ENCODE measurements around the gene ACY1.
A peak's percentile ranks its signal among the peaks of the same experiment; 100 is the strongest.

ACY1 gene

GRCh38 chr3:51945926-51946705 lies 37.2 kb upstream of the ACY1 start:
- DNase-seq, result no peak

DNA sequence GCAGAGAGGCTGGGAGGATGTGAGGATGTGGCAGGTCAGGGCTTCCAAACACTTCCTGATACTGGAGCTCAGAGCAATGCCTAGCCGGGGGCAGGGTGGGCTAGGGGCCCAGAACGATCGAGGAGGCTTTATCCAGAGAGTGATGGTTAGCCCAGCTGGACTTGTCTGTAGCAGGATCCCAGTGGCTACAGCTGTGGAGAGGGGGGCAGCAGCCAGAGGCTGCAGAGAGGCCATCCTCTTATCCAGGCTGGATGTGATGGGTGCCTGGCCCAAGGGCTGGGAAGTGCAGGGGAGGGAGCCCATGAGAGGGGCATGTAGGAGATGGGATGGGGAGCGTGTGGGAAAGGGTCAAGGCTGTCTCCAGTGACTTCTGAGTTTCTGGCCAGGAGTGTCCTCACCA lies 36.5 kb upstream of the ACY1 start:
- no peak for DNase-seq

DNA sequence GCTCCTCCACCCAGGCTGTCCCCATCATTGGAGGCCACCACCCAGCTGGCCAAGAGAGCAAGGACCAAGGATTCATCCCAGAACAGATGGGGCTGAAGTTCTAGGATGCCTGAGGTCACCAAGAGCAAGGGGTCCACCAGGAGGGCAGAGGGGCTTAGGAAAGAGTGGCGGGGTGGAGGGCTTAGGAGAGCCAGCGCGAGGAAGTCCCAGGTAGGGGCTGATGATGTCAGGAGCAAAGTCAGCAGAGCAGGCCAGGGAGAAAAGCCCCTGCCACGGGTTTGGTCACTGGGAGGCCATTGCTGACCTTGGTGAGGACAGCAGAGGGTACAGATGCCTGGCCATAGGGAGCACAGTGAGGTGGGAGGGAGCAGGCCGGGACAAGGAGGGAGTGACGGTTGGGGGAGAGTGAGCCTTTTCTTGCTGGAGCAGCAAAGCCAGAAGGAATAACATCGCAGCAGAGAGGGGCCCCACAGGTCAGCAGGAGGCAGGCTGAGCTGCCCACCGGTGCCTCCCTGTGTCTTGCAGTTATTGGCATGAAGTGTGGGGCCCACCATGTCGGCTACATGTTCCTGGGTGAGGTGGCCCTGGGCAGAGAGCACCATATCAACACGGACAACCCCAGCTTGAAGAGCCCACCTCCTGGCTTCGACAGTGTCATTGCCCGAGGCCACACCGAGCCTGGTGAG lies 36.0 kb upstream of the ACY1 start:
- no peak for DNase-seq

DNA sequence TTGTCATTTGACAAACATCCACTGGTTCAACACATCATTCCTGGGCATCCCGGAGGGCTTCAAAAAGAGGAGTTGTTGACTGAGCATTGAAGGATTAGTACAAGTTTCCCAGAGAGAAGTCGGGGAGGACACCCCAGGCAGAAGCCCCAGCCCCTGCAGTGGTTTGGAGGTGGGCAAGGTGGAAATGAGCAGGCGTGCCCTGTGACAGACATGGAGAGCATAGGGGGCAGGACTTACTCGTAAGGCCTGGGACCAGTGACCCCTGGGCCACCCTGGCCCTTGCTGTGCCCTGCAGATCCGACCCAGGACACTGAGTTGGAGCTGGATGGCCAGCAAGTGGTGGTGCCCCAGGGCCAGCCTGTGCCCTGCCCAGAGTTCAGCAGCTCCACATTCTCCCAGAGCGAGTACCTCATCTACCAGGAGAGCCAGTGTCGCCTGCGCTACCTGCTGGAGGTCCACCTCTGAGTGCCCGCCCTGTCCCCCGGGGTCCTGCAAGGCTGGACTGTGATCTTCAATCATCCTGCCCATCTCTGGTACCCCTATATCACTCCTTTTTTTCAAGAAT lies 35.2 kb upstream of the ACY1 start:
- DNase-seq, result no peak

DNA sequence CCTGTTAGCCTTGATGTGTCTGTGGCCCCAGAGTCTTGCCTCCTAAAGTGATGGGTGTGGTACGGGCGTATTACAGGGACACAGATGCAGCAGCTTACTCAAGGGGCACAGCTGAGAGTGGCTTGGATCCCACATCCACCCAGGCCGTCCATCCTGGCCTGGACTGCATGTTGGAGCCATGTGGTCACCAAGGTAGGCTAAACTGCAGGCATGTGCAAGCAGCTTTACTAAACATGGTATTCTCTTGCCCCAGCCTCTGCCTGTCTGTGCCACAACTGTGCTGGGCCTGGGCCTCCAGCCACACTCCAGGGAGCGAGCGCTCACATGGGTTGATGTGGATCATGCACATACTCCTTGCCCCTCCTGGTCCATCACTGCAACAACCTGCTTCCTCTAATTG lies 34.2 kb upstream of the ACY1 start:
- no peak for DNase-seq

GRCh38 chr3:51950899-51951298 lies 32.4 kb upstream of the ACY1 start:
- DNase-seq, result no peak

DNA sequence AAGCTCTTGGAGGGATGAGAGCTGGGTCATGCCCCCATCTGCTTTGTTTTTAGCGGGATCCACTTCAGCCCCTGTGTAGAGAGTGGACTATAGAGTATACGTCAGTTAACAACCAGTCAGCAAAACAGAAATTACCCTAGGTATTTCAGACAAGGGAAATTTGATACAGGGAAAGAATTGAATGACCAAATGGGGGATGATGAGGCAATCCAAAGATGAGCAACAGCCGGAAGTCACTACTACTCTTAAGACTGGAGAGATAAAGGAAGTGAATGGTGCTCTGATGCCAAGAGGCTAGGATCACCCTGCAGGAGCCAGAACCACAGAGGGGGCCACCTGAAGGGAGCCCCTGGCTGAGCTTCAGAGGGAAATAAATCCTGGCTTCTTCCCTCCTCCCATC lies 29.9 kb upstream of the ACY1 start:
- no peak for DNase-seq

- DNase-seq, result no peak
Observed at GRCh38 chr3:51954105-51954504, 29.2 kb upstream of the ACY1 start.

DNA sequence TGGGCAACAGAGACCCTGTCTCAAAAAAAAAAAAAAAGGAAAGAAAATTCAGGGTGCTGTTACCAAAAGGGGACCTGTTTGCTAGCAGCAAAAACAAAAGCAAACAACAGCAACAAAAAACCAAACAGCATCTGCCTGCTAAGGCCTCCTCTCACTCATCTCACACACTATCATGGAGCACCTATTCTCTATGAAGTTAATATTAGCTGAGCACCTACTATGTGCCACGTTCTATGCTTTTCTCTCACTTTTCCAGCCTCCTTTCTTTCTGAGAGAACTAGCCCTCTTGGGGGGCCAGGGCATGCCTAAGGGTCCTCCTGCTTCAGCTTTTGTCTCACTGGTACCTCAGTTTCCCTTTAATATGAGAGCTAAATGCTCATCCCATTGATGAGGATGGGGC lies 28.6 kb upstream of the ACY1 start:
- no peak for DNase-seq

DNA sequence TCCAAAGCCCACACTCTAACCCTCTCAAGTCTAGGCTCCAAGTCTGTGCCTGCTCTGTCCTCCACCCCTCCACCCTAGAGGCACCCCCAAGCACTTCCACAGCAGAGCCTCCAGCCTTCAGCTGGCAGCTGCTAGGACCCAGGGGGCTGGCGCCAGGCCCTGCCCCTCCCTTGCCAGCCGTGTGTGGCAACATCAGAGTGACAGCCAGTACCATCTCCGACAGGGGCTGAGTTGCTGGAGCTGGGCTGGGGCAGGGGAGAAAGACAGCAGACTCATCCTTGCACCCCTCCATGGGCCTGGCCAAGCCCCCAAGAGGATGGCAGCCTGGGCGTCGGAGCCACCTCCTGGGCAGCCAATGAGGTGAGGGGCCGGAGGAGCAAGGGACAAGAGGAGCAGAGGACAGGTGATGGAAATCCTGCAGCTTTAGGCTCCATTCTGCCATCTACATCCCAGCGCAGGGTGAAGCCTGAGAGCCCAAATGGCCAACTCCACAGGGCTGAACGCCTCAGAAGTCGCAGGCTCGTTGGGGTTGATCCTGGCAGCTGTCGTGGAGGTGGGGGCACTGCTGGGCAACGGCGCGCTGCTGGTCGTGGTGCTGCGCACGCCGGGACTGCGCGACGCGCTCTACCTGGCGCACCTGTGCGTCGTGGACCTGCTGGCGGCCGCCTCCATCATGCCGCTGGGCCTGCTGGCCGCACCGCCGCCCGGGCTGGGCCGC lies 28.0 kb upstream of the ACY1 start, which contains the start of gene GPR62:
TSS of gene GPR62 (plus strand) at position 207 of the 718 bp plus-strand sequence. CDS start at position 479, 272 bp downstream.
- DNase-seq, result no peak

DNA sequence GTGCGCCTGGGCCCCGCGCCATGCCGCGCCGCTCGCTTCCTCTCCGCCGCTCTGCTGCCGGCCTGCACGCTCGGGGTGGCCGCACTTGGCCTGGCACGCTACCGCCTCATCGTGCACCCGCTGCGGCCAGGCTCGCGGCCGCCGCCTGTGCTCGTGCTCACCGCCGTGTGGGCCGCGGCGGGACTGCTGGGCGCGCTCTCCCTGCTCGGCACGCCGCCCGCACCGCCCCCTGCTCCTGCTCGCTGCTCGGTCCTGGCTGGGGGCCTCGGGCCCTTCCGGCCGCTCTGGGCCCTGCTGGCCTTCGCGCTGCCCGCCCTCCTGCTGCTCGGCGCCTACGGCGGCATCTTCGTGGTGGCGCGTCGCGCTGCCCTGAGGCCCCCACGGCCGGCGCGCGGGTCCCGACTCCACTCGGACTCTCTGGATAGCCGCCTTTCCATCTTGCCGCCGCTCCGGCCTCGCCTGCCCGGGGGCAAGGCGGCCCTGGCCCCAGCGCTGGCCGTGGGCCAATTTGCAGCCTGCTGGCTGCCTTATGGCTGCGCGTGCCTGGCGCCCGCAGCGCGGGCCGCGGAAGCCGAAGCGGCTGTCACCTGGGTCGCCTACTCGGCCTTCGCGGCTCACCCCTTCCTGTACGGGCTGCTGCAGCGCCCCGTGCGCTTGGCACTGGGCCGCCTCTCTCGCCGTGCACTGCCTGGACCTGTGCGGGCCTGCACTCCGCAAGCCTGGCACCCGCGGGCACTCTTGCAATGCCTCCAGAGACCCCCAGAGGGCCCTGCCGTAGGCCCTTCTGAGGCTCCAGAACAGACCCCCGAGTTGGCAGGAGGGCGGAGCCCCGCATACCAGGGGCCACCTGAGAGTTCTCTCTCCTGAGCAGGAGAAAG lies 27.2 kb upstream of the ACY1 start:
- peak; percentile 61 to 66 for DNase-seq

GRCh38 chr3:51957520-51958205 lies 25.7 kb upstream of the ACY1 start:
- no peak for DNase-seq

DNA sequence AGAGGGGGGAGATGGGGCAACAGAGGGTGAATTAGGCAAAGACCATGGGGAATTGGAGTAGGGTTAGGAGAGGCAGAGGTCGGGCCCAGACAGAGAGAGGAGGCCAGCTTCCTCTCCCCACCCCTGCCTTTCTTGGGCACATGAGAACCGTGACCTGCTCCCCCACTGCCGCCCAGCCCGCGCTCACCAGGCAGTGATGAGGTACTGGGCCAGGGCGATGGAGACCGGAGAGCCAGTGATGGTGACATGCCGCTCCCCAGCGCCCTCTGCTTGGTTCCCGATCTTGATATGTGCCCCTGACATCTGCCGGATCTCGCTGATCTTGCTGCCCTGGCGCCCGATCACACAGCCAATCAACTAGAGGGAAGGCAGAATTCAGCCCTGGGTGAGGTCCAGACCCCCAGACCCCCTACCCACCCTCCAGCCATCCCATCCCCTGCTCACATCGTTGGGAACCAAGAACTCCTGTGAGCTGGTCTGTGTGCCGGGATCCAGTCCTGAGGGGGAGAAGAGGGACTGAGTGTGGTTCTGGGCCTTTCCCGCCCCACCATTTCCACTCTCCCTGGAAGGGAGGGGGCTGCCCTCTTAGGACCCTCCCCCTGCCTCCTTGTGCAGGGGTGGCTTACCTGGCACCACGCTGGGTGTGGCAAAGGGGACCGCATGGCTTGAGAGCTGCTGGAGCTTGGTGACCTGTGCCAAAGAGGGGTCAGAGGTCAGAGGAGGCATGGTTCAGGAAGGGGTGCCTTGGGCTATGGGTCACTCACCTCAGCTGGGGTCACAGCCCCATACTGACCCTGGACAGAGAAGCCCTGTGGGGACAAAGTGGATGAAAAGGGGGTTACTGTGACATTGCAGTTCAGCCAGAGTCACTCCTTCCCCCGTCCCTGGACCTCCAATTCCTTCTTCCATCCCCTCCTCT lies 24.5 kb upstream of the ACY1 start:
- DNase-seq, result no peak

DNA sequence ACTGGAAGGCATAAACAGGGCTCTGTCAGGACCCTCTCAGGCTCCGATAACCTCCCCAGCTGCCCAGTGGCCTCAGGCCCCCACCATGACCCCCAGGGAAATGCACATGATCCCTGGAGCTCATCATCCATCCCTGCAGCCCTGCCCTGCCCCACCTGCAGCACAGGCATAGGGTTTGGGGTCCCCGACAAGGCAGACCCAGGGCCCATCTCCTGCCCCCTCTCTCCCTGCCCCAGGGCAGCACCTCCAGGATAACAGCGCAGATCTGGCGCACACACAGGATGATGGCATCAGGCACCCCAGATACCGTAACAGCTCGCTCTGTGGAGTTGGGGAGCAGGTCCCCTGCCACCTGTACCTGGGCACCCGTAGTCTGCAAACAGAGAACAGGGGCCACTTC lies 23.7 kb upstream of the ACY1 start:
- DNase-seq, result no peak

DNA sequence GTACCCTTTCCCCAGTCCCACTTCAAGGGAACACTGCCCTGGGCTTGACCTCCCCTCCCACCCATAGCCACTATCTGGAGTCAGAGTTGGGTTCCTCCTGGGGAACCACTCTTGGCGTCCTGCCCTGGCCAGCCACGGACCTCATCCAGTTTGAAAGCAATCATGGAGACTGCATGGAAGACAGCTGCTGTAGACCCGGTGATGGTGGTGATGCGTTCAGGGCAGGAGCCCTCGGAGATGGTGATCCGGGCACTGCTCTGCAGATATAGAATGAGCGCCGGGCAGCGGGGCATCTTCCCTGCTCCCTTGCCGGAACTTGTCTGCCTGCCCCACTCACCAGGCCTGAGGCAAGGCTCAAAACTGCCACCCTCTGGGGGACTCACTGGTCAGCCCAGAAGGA lies 22.9 kb upstream of the ACY1 start:
- DNase-seq, result no peak

DNA sequence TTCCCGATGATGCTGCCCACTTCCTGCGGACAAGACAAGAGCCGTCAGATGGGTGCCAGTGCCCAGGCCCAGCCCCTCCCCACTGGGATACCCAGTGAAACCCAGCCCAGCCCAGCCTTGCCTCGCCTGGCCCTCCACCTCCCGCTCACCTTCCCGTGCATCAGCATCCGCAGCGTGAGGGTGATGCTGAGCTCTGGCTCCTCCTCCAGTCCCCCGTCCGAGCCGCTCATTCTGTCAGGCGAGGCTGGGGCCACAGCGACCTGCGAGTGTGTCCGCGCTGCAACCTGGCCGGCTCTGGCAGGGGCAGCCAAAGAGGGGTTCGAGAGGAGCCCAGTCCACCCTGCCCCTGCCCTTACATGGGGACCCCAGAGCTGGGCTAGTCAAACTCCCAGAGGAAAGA lies 22.3 kb upstream of the ACY1 start:
- DNase-seq, result no peak

- DNase-seq, result no peak
Observed at GRCh38 chr3:51961602-51962569, 21.4 kb upstream of the ACY1 start.

DNA sequence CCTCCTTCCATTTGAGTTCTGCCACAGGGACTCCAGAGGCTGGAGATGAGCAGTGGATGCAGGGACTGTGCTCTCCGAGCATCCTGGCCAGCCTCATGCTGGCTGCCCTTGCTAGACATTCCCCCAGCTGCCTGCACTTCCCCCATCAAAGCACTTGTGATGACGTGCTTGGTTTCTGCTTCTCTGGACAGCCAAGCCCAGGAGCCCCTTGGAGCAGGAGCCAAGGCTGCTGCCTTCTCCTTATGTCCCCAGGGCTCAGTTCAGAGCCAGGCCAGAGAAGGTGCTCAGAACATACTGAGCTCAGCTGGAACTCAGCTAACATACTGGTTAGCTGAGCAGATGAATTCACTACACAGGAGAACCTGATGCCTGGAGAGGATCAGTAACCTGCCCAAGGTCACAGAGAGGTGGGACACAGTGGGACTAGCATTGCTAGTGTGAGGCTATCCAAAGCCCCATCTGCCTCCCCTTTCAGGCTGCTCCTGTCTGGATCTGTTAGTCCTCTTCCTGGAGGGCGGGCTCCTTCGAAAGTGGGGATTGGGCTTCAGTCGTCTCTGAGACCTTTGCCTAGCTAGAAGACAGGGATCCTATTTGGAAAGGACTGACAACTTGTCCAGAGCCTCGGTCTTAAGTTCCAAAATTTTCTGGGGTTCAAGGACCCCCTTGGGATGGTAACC lies 20.3 kb upstream of the ACY1 start:
- DNase-seq, result no peak

GRCh38 chr3:51963951-51964451 lies 19.3 kb upstream of the ACY1 start:
- no peak for DNase-seq

Measured in activated T-cell treated with anti-CD3 and anti-CD28 coated beads, Interleukin-2, amount 50 U/mL, for 48 hours (primary cell).